Uterus (tissue), 2 donors: ENCODE measurements around the gene CIDEB.

Experiments
- CTCF ChIP-seq, 4 experiments: fragments of 200-600 bp in 2 of 4; fragments of 450-650 bp in 2 of 4; sonication (generic) in 2 of 4; IDR thresholded peaks; one replicate each; pipeline ENCODE4 v1.5.1; 2016 to 2019; ENCODE audit warnings: antibody characterized with exemption in 4 of 4, mild to moderate bottlenecking in 2 of 4, moderate library complexity in 1 of 4
- POLR2A ChIP-seq, 2 donors: fragments of 450-650 bp; IDR thresholded peaks; one replicate each; pipeline ENCODE4 v1.6.1; 2016; ENCODE audit warnings: antibody characterized with exemption in 2 of 2, mild to moderate bottlenecking in 1 of 2, moderate library complexity in 1 of 2

GRCh38 chr14:24299255-24300191 is 8.3 kb downstream of the CIDEB start, which contains the start of the genes DHRS1 and NOP9:
- TF ChIP-seq POLR2A (IDR thresholded peaks at IDR 0.05) (peak; percentile 35 to 62), CTCF (IDR thresholded peaks at IDR 0.05) (peak in 2 of 4 experiments; percentile 17 to 21)
